DMS153 (cell line): ENCODE measurements around the gene GPR89A.
"Not testable (repeated sequence)": the region's sequence is repeated elsewhere in the genome, so short reads cannot be mapped to it uniquely, and the experiment has no call there.

ENCODE experiments used
- DNase-seq: peaks from one replicate; lab custom pipeline; 2025; lab: John Stamatoyannopoulos, UW

The GPR89A gene

GRCh38 chr1:145686078-145686477 is 78.3 kb downstream of the GPR89A start:
- DNase-seq: not testable (repeated sequence)

GRCh38 chr1:145688328-145688727 is 80.5 kb downstream of the GPR89A start:
- no peak for DNase-seq

- no peak for DNase-seq
Measured at GRCh38 chr1:145688924-145689323, 81.1 kb downstream of the GPR89A start.

- DNase-seq: no peak
Measured at GRCh38 chr1:145689922-145690321, 82.1 kb downstream of the GPR89A start.

GRCh38 chr1:145690587-145691558 is 83.1 kb downstream of the GPR89A start:
- no peak for DNase-seq

GRCh38 chr1:145692785-145693443 is 85.1 kb downstream of the GPR89A start:
- no peak for DNase-seq

- no peak for DNase-seq
Measured at GRCh38 chr1:145695821-145696629, 88.2 kb downstream of the GPR89A start.

GRCh38 chr1:145696630-145696960 is 88.8 kb downstream of the GPR89A start:
- no peak for DNase-seq

- no peak for DNase-seq
Measured at GRCh38 chr1:145701306-145701862, 93.6 kb downstream of the GPR89A start.

- no peak for DNase-seq
Measured at GRCh38 chr1:145702052-145702451, 94.3 kb downstream of the GPR89A start.

- no peak for DNase-seq
Measured at GRCh38 chr1:145702826-145703225, 95.0 kb downstream of the GPR89A start.

GRCh38 chr1:145705622-145706021 is 97.8 kb downstream of the GPR89A start:
- DNase-seq: no peak

GRCh38 chr1:145706086-145706664 is 98.4 kb downstream of the GPR89A start:
- DNase-seq: no peak

- DNase-seq: no peak
Measured at GRCh38 chr1:145707183-145707867, 99.5 kb downstream of the GPR89A start, which contains the start of gene PDZK1. TSS of gene PDZK1 (minus strand) at chr1:145707368. CDS start at chr1:145688021, 19,347 bp downstream.

GRCh38 chr1:145708063-145708462 is 100.3 kb downstream of the GPR89A start:
- no peak for DNase-seq

GRCh38 chr1:145710291-145711027 is 102.7 kb downstream of the GPR89A start:
- DNase-seq: no peak

- DNase-seq: no peak
Measured at GRCh38 chr1:145711213-145711651, 103.4 kb downstream of the GPR89A start.

- no peak for DNase-seq
Measured at GRCh38 chr1:145714524-145715111, 106.8 kb downstream of the GPR89A start.

- DNase-seq: no peak
Measured at GRCh38 chr1:145716641-145717345, 109.0 kb downstream of the GPR89A start.
